HG02798 (cell line): ENCODE measurements around the gene MCEMP1.

Experiments
- ATAC-seq: cut with Tn5 transposase; IDR thresholded peaks from one replicate; pipeline ENCODE4 v1.9.1; 2021; ENCODE audit warnings: mild to moderate bottlenecking; ENCODE audit not compliant: unreplicated experiment, poor library complexity

The MCEMP1 gene

GRCh38 chr19:7692417-7693088, 15.7 kb downstream of the MCEMP1 start:
- ATAC-seq: no peak

DNA sequence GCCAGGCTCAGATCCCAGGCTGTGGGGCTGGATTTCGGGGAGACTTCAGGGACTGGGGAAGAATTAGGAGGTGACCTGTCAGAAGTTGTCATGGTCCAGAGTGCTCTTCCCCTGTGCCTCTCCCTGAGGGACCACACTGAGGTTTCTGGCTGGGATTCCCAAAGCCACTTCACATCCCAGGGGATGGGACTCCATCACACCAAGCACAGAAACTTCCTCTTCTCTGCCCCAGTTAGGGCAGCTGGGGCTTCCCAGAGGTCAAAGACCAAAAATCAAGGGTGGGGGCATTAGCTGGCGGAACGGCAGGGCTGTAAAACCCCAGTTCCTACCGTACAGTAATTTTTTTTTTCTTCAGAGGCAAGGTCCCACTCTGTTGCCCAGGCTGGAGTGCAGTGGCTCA, 17.6 kb downstream of the MCEMP1 start:
- no peak for ATAC-seq

DNA sequence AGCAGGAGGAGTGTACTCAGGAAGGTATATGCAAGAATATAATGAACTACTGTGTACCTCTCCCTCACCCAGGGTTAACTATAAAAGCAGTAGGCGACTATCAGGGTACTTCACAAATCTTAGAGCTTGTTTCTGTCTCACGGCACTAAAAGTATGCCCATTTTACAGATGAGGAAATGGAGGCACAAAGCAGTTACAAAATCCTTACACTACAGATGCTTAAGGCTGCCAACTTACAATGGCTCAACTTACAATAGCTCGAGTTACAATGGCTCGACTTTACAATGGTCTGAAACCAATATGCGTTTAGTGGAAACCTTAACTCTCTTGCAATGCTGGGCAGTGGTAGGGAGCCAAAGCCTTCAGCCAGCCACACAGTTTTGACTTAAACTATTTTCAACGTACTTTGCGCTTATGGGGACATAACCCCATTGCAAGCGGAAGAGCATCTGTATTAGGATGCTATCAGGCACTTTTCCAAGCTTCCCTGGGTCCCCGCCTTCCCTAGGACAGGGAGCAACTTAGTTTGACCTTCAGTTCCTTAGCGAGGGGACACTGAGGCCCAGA, 20.9 kb downstream of the MCEMP1 start:
- no peak for ATAC-seq

- ATAC-seq: no peak
Measured at GRCh38 chr19:7698583-7698982, 21.7 kb downstream of the MCEMP1 start.

- ATAC-seq: no peak
Measured at GRCh38 chr19:7699003-7699402, 22.1 kb downstream of the MCEMP1 start.

DNA sequence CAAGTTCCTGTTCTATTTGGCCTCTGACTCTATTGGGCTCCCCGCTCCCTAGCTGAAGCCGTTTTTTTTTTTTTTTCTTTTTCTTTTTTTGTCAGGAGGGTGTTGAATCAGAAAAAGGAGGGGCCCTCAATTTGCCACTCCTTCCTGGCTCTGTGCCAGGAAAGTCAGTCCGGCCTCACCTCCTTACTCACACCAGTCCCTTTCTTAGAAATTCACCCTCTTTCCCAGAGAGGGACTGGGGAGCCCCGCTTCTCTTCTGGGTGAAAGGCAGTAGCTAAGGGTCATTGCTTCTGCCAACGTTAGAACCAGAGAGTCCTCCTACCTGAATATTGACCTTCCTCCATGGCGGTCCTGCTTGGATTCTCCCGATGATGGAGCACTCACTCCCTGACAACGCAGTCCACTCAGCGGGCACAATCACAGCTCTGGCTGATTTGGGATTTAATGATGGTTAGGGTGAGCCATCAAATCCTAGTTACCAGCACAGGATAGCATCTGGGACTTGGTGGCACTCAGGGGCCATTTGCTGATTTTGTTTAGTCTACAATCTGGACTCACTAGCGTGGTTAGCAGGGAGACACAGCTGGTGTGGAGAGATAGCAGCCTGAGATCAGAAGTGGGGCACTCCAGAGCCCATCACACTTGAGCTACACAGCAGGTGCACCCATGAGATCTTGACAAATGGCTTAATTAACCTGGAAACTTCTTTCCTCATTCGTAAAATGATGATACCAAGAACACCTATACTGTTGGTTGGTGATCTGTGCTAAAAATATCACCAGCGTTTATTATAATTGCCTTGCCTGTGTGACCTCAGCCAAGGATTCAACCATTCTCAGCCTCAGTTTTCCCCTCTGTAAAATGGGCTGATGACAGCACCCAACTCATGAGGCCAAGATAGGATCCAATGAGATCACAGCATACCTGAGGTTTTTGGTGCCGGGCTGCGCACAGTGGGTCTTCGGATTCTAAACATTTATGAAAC, 22.8 kb downstream of the MCEMP1 start:
- ATAC-seq: no peak

DNA sequence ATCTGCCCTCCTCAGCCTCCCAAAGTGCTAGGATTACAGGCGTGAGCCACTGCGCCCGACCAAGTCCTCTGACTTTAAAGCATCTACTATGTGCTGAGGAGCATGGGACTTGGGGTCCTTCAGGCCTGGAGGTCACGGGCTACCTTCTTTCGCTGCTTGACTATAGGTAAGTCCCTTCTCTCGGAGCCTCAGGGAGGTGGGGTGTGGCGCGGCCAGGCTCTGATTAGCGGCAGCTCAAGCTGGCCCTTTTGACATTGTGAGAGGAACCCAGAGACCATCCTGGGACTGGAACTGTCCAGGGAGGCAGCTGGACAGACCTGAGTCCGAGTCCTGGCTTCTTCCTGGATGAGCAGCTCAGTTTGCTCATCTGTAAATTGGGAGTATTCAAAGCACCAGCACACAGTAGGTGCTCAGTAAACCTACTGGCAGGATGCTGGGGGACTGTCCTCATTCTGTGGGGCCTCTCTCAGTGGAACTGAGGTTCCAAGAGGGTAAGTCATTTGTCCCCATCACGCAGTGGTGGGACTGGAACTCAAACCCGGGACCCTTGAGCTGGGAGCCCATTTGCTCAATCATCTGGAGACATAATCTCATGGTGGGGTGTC, 24.3 kb downstream of the MCEMP1 start:
- no peak for ATAC-seq

DNA sequence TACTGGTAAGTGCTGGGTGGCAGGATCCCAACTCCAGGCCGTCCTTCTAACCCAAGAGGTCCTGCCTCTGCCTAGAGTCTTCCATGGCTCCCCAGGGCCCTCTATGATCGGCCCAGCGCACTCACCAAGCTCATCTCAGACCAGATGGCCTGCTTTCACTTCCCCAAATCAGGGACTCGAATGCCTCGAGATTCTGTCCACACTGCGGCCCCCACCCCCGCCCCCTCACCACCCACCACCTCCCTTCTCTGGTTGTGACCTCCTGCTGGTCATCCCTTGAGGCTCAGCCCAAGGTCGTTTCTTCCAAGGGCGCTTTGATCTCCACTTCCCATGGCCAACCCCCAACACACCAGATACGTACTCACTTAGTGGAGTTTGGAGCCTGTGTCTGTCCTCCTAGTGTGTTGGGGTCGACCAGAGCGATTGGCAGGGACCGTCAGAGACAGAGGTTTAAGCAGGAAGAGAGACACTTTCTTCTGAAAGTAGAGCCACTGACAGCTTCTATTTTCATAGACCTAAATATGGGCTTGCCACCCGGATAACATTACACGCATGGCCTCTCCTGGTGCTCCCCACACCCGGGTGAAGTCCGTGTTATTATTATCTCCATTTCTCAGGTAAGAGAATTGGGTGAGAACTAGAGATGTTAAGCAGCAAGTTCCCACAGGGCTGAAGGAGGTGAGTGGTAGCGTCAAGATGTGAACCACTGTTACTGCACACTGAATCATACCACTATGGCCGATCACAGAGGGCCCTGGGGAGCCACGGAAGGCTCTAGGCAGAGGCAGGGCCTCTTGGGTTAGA, 25.0 kb downstream of the MCEMP1 start, which contains the start of gene FCER2:
Gene FCER2 (minus strand): TSS at position 478 of the 804 bp plus-strand sequence. CDS start 2,371 bp downstream, outside the sequence.
- peak; percentile 61 for ATAC-seq

DNA sequence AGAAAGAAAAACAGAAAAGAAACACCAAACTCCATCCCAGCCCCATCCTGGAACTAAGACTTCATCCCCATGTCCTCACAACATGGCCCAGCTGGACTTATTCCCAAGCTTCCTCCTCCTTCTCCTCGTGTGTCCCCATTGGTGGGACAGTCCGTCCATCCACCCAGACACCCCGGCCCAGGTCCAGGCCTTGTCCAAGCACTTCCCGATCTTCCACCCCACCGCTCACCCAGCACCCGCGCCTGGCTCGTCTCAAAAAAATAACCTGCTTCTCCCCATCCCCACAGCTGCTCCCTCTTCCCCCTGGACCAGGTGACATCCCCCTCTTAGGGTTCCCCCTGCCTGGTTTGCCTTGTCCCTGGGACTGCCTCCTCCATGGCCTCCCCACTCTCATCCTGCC, 26.4 kb downstream of the MCEMP1 start:
- ATAC-seq: no peak

DNA sequence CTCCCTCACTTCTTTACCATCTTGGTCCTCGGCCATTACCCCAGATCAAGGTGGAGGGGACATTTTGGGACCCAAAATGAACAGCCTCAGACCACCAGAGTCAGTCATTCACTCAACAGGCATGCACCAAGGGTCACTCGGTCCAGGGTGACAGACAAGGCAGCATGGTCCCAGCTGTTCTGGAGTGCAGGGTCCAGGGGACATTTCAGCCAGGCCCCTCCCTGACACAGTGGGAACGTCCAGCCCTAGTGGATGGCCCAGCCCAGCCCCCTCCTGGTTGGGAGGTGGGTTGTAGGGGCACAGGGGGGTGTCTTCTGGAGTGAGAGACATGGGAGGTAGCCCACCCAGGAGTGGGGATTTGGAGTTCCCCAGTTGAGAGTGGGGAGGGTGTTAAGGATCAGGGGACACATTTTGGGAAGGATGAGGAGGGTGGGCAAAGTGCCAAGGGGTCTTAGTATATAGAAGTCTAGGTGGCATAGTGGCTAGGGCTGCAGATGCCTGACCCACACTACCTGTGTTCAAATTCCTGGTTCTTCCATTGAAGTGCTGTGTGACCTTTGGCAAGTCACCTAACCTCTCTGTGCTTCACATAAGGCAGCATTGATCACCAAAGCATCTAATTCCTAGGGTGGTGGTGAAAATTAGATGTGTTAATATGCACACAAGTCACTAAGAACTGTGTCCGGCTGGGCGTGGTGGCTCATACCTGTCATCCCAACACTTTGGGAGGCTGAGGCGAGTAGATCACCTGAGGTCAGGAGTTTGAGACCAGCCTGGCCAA, 27.6 kb downstream of the MCEMP1 start:
- ATAC-seq: no peak

- ATAC-seq: peak; percentile 45
Measured at GRCh38 chr19:7705387-7706187, 28.7 kb downstream of the MCEMP1 start.

DNA sequence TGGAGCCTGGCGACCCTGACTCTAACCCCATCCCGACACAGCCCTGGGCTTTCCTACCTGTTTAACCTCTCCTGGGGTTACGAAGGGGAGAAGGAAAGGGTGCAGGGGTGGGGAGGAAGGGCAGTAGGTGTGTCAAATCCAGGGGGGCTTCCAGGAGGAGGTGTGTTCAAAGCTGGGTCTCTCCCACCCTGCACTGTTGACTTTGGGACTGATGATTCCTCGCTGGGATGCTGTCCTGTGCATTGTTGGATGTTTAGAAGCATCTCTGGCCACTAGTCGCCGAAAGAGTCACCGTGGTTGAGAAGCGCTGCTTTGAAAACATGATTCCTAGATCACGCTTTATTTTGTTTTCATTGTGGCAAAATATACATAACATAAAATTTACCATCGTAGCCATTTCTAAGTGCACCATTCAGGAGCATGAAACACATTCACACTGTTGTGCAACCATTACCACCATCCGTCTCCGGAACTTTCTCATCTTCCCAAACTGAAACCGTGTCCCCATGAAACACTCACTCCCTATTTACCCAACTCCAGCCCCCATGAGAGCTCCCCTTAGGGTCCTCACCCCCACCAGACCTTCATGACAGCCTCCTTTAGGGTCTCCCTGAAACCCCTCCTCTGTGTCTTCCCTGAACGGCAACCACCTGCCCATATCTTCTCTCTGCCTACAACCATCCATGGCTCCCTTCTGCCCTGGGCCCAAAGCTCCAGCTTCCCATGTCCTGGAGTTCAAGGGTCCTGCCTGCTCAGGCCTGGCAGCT, 29.5 kb downstream of the MCEMP1 start:
- ATAC-seq: no peak

DNA sequence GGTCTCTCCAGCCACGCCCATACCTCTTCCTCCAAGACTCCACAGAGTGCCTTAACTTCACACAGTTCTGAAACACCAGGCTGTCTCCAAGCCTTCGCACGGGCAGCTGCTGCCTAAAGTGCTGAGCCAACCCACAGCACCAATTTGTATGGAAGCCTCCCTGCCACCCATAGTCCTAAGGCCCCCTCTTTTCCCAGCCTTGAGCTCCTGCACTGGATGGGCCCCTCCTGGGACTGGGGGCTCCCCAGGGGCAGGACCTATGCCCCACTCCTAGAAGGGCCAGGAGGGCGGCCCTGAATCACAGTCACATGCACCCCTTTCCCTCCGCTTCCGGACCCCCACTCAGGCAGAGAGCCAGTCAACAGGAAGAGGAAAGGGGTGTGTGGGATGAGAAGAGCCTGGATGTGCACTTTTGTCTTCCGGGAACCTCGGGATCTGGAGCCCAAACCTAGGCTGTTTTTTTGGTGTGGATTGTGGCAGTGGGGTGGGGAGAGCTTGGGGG, 30.1 kb downstream of the MCEMP1 start:
- no peak for ATAC-seq

DNA sequence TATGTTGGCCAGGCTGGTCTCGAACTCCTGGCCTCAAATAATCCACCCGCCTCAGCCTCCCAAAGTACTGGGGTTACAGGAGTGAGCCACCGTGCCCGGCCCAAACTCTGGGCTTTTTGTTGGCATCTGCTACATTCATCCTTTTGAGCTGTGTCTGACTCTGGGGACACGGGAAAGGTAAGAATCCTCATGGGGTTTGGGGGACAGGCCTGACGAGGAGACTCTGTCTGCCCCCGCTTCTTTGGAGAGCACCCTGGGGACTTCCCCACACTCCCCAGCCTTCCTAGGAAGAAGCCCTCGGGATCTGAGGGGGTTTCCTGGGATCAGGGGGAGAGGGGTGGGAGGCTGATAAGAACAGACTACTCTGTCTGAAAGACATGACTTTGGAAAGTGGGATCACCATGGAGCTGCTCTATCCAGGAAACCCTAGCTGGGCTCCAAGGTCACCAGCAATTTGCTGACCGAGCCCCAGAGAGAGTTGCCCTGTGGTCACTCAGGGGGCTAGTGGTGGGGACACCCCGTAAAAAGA, 33.1 kb downstream of the MCEMP1 start:
- ATAC-seq: no peak

DNA sequence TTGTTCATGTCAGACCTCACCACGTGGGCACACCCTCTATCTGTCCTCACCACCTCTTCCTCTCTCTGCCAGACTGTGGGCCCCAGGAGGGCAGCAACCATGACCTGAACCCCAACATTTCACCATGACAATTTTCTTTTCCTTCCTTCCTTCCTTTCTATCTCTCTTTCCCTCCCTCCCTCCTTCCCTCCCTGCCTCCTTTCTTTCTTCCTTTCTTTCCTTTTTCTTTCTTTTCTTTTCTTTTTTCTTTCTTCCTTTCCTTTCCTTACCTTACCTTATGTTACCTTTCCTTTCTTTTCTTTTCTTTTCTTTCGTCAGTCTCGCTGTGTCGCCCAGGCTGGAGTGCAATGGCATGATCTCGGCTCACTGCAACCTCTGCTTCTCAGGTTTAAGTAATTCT, 33.7 kb downstream of the MCEMP1 start:
- no peak for ATAC-seq

DNA sequence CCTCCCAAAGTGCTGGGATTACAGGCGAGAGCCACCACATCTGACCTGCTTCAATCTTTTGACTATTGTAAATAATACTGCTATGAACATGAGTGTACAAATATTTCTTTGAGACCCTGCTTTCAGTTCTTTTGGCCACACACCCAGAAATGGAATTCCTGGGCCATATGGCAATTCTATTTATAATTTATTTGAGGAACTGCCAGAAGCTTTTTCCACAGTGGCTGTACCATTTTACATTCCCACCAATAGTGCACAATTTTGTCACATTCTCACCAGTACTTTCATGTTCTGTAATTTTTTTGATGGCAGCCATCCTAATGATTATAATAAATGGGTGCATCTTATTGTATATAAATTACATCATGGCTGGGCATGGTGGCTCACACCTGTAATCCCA, 38.8 kb downstream of the MCEMP1 start:
- no peak for ATAC-seq

DNA sequence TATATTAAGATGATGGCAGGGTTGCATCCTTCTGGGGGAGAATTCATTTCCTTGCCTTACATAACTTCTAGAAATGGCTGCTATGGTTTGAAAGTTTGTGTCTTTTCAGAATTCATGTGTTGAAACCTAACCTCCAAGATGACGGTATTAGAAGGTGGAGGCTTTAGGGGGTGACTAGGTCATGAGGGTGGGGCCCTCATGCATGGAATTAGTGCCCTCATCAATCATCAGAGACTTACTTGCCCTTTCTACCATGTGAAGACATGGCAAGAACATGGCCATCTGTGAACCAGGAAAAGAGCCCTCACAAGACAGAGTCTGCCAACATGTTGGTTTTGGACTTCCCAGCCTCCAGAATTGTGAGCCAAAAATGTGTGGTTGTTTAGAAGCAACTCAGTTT, 39.9 kb downstream of the MCEMP1 start:
- ATAC-seq: no peak
